Activated CD8-positive, alpha-beta memory T cell treated with anti-CD3 and anti-CD28 coated beads, Interleukin-2, amount 50 U/mL, for 24 hours (primary cell): Measurements from ENCODE around the gene CEBPZ.
"Not testable (repeated sequence)": the region's sequence is repeated elsewhere in the genome, so short reads cannot be mapped to it uniquely, and the experiment has no call there.

Source experiments
- DNase-seq: peaks from one replicate; pipeline ENCODE4 v3.0.0-alpha.2; 2020; ENCODE audit errors: extremely low read depth

Gene CEBPZ

GRCh38 chr2:37215250-37215649 is 16.1 kb downstream of the CEBPZ start:
- DNase-seq: no peak

- no peak for DNase-seq
Observed at GRCh38 chr2:37211939-37212338, 19.5 kb downstream of the CEBPZ start.

GRCh38 chr2:37211212-37211611 is 20.2 kb downstream of the CEBPZ start:
- DNase-seq: no peak

- DNase-seq: not testable (repeated sequence)
Observed at GRCh38 chr2:37206760-37207159, 24.6 kb downstream of the CEBPZ start.

GRCh38 chr2:37205689-37206341 is 25.6 kb downstream of the CEBPZ start:
- DNase-seq: no peak

GRCh38 chr2:37205071-37205661 is 26.2 kb downstream of the CEBPZ start:
- DNase-seq: not testable (repeated sequence)

- no peak for DNase-seq
Observed at GRCh38 chr2:37203708-37204107, 27.7 kb downstream of the CEBPZ start.

GRCh38 chr2:37201766-37202165 is 29.6 kb downstream of the CEBPZ start:
- peak; percentile 15 for DNase-seq

- DNase-seq: no peak
Observed at GRCh38 chr2:37201208-37201607, 30.2 kb downstream of the CEBPZ start.

GRCh38 chr2:37198681-37199065 is 32.7 kb downstream of the CEBPZ start:
- no peak for DNase-seq

GRCh38 chr2:37196320-37197195 is 34.8 kb downstream of the CEBPZ start, which contains the start of gene CEBPZOS:
Gene CEBPZOS, plus strand, starts transcription at chr2:37196496. Its CDS starts 3,209 bp downstream, at chr2:37199705.
- peak; percentile 79 for DNase-seq

- not testable (repeated sequence) for DNase-seq
Observed at GRCh38 chr2:37195862-37196319, 35.5 kb downstream of the CEBPZ start.

GRCh38 chr2:37192551-37192950 is 38.8 kb downstream of the CEBPZ start:
- no peak for DNase-seq

- DNase-seq: no peak
Observed at GRCh38 chr2:37191747-37192146, 39.6 kb downstream of the CEBPZ start.

- no peak for DNase-seq
Observed at GRCh38 chr2:37191253-37191652, 40.1 kb downstream of the CEBPZ start.

- DNase-seq: no peak
Observed at GRCh38 chr2:37190290-37190689, 41.1 kb downstream of the CEBPZ start.

- no peak for DNase-seq
Observed at GRCh38 chr2:37189452-37190153, 41.8 kb downstream of the CEBPZ start.

GRCh38 chr2:37188570-37188969 is 42.8 kb downstream of the CEBPZ start, which contains the start of gene SULT6B1:
Gene SULT6B1, minus strand, starts transcription at chr2:37188670. Its CDS starts 30 bp downstream, at chr2:37188640.
- DNase-seq: no peak

- no peak for DNase-seq
Observed at GRCh38 chr2:37181726-37182684, 49.4 kb downstream of the CEBPZ start.

GRCh38 chr2:37180640-37181039 is 50.8 kb downstream of the CEBPZ start:
- DNase-seq: no peak
